BE2C (cell line): ENCODE data around the gene S100A13.
"Not testable (repeated sequence)": the region's sequence is repeated elsewhere in the genome, so short reads cannot be mapped to it uniquely, and the experiment has no call there.

Experiments used
- DNase-seq: peaks from one replicate; pipeline ENCODE4 v3.0.0-alpha.2; 2020
- H3K27me3 ChIP-seq: fragments of 250-450 bp; sonication (Bioruptor Pico); 2 replicates; pipeline ENCODE4 v1.5.1; 2020; ENCODE audit warnings: mild to moderate bottlenecking
- H3K36me3 ChIP-seq: fragments of 250-450 bp; sonication (Bioruptor Pico); 2 replicates; pipeline ENCODE4 v1.5.1; 2020; ENCODE audit warnings: mild to moderate bottlenecking
- H3K4me1 ChIP-seq: fragments of 250-450 bp; sonication (Bioruptor Pico); 2 replicates; pipeline ENCODE4 v1.5.1; 2020
- H3K4me3 ChIP-seq: 2 replicates; pipeline ENCODE4 v1.5.1; 2011; ENCODE audit warnings: low read depth, low read length
- H3K9me3 ChIP-seq: fragments of 250-450 bp; sonication (Bioruptor Pico); 2 replicates; pipeline ENCODE4 v1.5.1; 2020
- CTCF ChIP-seq: IDR thresholded peaks from 2 replicates; pipeline ENCODE4 v1.5.1; 2012; ENCODE audit warnings: mild to moderate bottlenecking, low read depth, low read length

S100A13 gene

GRCh38 chr1:153597206-153597605 lies 30.1 kb downstream of the S100A13 start:
- DNase-seq, result no peak
- Histone ChIP-seq H3K27me3 (no peaks in the 10 kb centered on the region), H3K36me3 (no peaks in the 10 kb centered on the region), H3K4me1 (peaks cover 4% of the 10 kb centered on the region; the same call in 1 of the 2 replicates), H3K4me3 (no peak overlapping the region), H3K9me3 (no peaks in the 10 kb centered on the region)
- no peak for TF ChIP-seq CTCF

GRCh38 chr1:153592748-153593147 lies 34.6 kb downstream of the S100A13 start:
- H3K27me3 ChIP-seq, result no peaks in the 10 kb centered on the region
- TF ChIP-seq CTCF, result no peak
- H3K9me3 ChIP-seq, result no peaks in the 10 kb centered on the region
- H3K36me3 ChIP-seq, result no peaks in the 10 kb centered on the region
- peaks cover 1% of the 10 kb centered on the region; the same call in 1 of the 2 replicates for H3K4me1 ChIP-seq
- H3K4me3 ChIP-seq, result no peak overlapping the region
- DNase-seq, result no peak

- no peaks in the 10 kb centered on the region for H3K27me3 ChIP-seq
- H3K9me3 ChIP-seq, result no peaks in the 10 kb centered on the region
- DNase-seq, result no peak
- H3K4me3 ChIP-seq, result no peak overlapping the region
- peaks cover 6% of the 10 kb centered on the region; the same call in 1 of the 2 replicates for H3K4me1 ChIP-seq
- no peaks in the 10 kb centered on the region for H3K36me3 ChIP-seq
- no peak for TF ChIP-seq CTCF
Observed at GRCh38 chr1:153588482-153588881, 38.8 kb downstream of the S100A13 start.

GRCh38 chr1:153588033-153588432 lies 39.3 kb downstream of the S100A13 start:
- H3K36me3 ChIP-seq, H3K9me3 ChIP-seq, H3K27me3 ChIP-seq, H3K4me1 ChIP-seq, H3K4me3 ChIP-seq, DNase-seq: not testable (repeated sequence)

- TF ChIP-seq CTCF, result no peak
- H3K4me3 ChIP-seq, result no peak overlapping the region
- H3K9me3 ChIP-seq, result no peaks in the 10 kb centered on the region
- H3K4me1 ChIP-seq, result peaks cover 6% of the 10 kb centered on the region; the same call in 1 of the 2 replicates
- no peaks in the 10 kb centered on the region for H3K36me3 ChIP-seq
- peak; percentile 45 for DNase-seq
- no peaks in the 10 kb centered on the region for H3K27me3 ChIP-seq
Observed at GRCh38 chr1:153587314-153587713, 40.0 kb downstream of the S100A13 start.

GRCh38 chr1:153586347-153586746 lies 41.0 kb downstream of the S100A13 start:
- H3K9me3 ChIP-seq, result no peaks in the 10 kb centered on the region
- no peaks in the 10 kb centered on the region for H3K27me3 ChIP-seq
- peaks cover 6% of the 10 kb centered on the region; the same call in 1 of the 2 replicates for H3K4me1 ChIP-seq
- no peak overlapping the region for H3K4me3 ChIP-seq
- H3K36me3 ChIP-seq, result no peaks in the 10 kb centered on the region
- TF ChIP-seq CTCF, result no peak
- no peak for DNase-seq

- no peaks in the 10 kb centered on the region for H3K27me3 ChIP-seq
- H3K36me3 ChIP-seq, result no peaks in the 10 kb centered on the region
- no peak overlapping the region for H3K4me3 ChIP-seq
- DNase-seq, result no peak
- peaks cover 6% of the 10 kb centered on the region; the same call in 1 of the 2 replicates for H3K4me1 ChIP-seq
- H3K9me3 ChIP-seq, result no peaks in the 10 kb centered on the region
- no peak for TF ChIP-seq CTCF
Observed at GRCh38 chr1:153585006-153585405, 42.3 kb downstream of the S100A13 start.
